SK-N-MC (cell line): Measurements from ENCODE around the gene RING1.

Experiments used
- EZH2 ChIP-seq: fragments of 200-600 bp; sonication (generic); IDR thresholded peaks from one replicate; pipeline ENCODE4 v1.6.1; 2017; ENCODE audit warnings: antibody characterized with exemption
- POLR2AphosphoS5 ChIP-seq: IDR thresholded peaks from 2 replicates; pipeline ENCODE4 v1.6.1; 2012; ENCODE audit warnings: mild to moderate bottlenecking, low read depth, low read length, borderline replicate concordance

GRCh38 chr6:33193619-33194018, 14.7 kb upstream of the RING1 start:
- TF ChIP-seq POLR2AphosphoS5 (no peak), EZH2 (no peak)
